HG03108 (cell line): ENCODE measurements around the gene DYNC1LI2.
"Not testable (repeated sequence)": the region's sequence is repeated elsewhere in the genome, so short reads cannot be mapped to it uniquely, and the experiment has no call there.

Experiments used
- ATAC-seq: cut with Tn5 transposase; IDR thresholded peaks from one replicate; pipeline ENCODE4 v1.9.1; 2021; ENCODE audit warnings: moderate library complexity; ENCODE audit not compliant: unreplicated experiment

Gene DYNC1LI2

GRCh38 chr16:66751303-66751991 lies at the start of gene DYNC1LI2:
Gene DYNC1LI2, minus strand, starts transcription at chr16:66751609. Its CDS starts 18 bp downstream, at chr16:66751591.
- peak; percentile 81 for ATAC-seq

GRCh38 chr16:66800856-66801255 lies 49.4 kb upstream of the DYNC1LI2 start:
- ATAC-seq = no peak

DNA sequence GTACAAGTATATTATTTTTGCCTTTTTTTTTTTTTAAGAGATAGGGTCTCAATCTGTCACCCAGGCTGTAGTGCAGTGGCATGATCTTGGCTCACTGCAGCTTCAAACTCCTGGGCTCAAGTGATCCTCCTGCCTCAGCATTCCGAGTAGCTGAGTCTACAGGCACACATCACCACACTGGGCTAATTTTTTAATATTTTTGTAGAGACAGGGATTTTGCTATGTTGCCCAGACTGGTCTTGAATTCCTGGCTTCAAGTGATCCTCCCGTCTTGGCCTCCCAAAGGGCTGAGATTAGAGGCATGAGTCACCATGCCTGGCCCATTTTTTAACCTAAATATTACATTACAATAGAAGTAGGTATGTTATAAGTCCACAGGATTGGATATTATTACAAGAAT lies 46.8 kb upstream of the DYNC1LI2 start:
- ATAC-seq = no peak

- ATAC-seq = not testable (repeated sequence)
Measured at GRCh38 chr16:66793984-66794383, 42.6 kb upstream of the DYNC1LI2 start.

DNA sequence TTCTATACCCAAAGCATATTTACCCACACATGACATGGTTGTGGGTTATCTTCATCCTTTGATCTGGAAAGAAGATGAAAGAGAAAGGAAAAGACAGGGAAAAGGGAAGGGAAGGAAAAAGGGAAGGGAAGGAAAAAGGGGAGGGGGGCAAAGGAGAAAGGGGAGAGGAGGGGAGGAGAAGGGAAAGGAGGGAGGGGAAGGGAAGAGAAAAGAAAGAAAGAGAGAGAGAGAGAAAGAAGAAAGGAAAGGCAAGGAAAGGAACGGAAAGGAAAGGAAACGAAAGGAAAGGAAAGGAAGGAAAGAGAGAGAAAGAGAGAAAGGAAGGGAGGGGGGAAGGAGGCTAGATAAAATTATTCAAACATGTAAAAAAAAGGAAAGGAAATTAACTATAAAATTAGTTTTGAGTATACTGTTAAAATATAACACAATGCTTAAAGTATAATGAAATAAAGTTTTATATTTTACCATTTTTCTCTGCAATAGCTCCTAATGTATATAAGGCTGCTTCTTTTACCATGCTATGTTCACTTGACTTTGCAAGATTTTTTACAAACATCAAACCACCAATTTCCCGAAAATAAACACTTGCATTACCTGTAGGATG lies 38.8 kb upstream of the DYNC1LI2 start:
- no peak for ATAC-seq

GRCh38 chr16:66787427-66787826 lies 36.0 kb upstream of the DYNC1LI2 start:
- no peak for ATAC-seq

- no peak for ATAC-seq
Measured at GRCh38 chr16:66786551-66786950, 35.1 kb upstream of the DYNC1LI2 start.

DNA sequence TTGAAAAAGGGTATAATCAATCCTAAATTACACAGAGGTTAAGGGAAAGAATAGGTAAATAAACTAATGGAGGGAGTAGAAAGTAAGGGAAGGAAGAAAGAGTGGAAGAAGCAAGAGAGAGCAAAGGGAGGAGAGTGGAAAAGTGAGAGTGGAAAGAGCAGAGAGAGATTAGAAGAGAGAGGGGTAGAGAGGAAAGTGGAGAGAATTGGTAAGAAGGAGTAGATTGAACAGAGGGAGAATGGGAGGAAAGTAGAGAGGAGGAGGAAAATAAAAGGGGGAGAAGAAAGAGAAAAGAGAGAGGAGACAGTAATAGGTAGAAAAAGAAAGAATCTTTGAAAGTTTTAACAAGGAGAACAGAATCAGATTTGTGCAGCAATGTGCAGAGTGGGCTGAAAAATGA lies 25.0 kb upstream of the DYNC1LI2 start:
- no peak for ATAC-seq

GRCh38 chr16:66774981-66775380 lies 23.6 kb upstream of the DYNC1LI2 start:
- ATAC-seq = no peak

DNA sequence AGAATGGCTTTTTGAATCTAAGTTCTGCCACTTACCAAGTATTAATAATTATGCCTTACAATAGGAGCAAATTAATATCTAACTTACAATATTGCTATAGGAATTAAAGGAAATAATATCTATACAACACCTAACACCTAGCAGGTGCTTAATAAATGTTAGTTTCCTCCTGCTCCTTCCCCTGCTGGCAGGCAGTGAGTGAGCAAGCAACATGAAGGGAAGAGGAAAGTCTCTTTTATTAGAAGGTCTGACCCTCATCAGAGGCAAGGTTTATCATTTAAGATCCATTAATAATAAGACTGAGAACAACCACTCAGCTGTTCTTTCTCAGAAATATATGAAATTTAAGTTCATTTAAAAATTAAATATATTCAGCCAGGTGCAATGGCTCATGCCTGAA lies 6.7 kb upstream of the DYNC1LI2 start:
- ATAC-seq = no peak

- ATAC-seq = no peak
Measured at GRCh38 chr16:66754819-66755218, 3.4 kb upstream of the DYNC1LI2 start.

GRCh38 chr16:66754211-66754610 lies 2.8 kb upstream of the DYNC1LI2 start:
- ATAC-seq = no peak

GRCh38 chr16:66752958-66753357 lies 1.5 kb upstream of the DYNC1LI2 start:
- no peak for ATAC-seq

DNA sequence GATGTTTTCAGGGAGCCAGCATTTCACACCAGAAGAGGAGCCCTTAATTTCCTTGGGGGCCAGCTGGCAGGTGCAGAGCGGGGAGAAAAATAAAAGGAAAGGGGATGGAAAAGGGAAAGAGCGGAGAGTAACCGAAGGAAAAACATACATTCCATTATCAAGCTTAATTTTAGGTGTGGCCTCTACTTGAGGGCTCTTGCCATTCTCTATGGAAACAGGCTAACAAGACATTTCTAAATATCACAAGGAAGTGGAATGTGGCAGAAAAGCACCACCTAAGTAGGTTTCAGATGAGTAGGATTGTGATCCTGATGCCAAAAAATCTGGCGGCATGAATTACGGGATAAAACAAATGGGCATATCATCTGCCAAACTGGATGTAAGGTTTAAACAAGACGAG lies 970 bp upstream of the DYNC1LI2 start:
- ATAC-seq = no peak

DNA sequence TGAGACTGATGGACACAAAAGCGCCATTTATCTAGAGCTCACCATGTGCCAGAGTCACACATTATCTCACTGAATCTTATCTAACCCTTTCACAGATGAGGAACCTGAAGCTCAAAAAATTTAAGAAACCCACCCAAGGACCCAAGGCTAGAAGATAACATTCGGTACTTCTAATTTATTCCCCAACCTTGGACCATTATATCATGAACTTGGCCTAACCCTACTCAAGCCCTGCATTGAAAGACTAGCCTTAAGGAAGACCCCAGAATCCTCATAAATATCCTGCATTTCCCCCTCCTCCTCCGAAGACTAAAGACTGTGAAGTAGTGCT lies 548 bp upstream of the DYNC1LI2 start:
- no peak for ATAC-seq

DNA sequence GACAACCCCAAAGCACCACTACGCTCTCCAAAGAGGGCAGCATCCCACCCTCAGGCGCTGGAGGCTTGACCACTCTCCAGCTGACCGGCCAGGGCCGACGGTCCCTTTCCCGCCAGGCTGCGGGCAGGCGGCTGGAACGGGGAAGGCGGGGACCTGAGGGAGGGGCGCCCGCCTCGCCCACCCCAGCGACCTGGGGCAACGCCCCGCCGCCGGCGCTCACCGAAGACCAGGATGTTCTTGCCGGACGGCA lies 431 bp downstream of the DYNC1LI2 start:
- no peak for ATAC-seq

- ATAC-seq = no peak
Measured at GRCh38 chr16:66750279-66751052, 943 bp downstream of the DYNC1LI2 start.

- peak; percentile 47 for ATAC-seq
Measured at GRCh38 chr16:66746682-66747081, 4.7 kb downstream of the DYNC1LI2 start.

DNA sequence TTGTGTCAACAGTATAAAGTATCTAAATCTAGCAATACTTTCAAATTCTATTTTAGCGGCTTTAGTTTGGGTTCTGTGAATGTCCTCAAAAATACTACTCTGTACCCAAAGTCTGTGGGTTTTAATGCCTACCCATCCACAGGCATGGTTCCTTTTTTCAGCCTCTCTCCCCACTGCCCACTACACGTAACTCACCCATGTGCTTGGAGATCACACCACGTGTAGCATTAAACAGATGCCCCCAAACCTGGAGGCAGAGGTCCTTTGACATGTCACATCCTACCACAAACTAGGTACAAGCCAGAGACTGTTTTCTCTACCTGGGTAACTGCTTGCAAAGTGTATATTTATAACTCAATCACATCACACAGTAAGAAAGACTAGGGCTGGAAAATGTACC lies 5.4 kb downstream of the DYNC1LI2 start:
- no peak for ATAC-seq

DNA sequence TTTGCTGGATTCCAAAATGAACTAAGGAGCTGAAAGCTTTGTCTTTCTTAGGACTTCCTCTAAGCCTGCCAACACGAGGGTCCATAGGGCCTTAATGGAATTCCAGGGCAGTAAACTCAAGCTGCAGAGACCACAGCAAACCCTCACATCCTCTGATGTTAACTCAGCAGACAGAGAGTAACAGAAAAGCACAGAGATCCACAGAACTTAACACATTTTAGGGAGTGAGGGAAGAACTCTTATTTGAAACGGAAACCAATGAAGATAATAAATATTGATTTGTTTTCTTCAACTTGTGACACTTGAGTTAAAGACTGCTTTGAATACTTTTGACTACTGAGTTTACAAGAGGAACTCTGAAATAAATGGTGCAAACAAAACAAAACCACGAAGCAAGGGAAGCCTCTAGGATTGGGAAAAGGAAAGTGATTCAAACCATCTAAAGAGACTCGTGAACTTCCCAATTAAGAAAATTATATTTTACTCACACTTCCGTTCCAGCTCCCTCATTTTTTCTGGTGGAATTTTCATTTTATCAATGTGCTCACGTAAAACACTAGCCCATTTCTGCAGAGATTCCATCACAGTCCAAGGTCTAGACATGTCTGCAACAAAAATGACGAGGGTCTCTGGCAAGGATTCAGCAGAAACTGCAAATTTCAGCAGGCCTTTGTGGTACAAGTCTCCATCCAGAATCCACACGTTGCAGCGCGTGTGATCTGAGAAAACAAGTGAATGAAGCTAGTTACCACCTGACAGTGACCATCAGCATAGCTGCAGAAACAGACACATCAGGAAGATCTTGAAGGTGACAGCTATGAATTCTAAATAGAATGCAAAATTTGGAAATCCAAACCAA lies 9.2 kb downstream of the DYNC1LI2 start:
- no peak for ATAC-seq

- ATAC-seq = no peak
Measured at GRCh38 chr16:66741169-66741900, 10.1 kb downstream of the DYNC1LI2 start.
